ENCODE results near the gene CCAR1.
"Not testable (repeated sequence)": the region's sequence is repeated elsewhere in the genome, so short reads cannot be mapped to it uniquely, and the experiment has no call there.

The CCAR1 gene

DNA sequence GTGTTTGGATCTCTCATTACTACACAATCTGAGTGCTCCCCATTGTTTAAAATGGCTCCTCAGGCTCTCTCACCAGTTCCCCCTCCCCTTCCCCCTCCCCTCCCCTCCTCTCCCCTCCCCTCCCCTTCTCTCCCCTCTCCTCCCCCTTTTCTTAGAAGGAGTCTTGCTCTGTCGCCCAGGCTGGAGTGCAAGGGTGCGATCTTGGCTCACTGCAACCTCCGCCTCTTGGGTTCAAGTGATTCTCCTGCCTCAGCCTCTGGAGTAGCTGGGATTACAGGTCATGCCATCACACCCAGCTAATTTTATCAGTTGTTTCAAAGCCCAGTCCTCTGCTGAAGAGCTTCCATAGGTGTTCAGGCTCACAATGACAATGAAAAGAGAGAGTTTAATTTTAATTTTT, 3.6 kb upstream of the CCAR1 start:
- TF ChIP-seq, protein P1, sequence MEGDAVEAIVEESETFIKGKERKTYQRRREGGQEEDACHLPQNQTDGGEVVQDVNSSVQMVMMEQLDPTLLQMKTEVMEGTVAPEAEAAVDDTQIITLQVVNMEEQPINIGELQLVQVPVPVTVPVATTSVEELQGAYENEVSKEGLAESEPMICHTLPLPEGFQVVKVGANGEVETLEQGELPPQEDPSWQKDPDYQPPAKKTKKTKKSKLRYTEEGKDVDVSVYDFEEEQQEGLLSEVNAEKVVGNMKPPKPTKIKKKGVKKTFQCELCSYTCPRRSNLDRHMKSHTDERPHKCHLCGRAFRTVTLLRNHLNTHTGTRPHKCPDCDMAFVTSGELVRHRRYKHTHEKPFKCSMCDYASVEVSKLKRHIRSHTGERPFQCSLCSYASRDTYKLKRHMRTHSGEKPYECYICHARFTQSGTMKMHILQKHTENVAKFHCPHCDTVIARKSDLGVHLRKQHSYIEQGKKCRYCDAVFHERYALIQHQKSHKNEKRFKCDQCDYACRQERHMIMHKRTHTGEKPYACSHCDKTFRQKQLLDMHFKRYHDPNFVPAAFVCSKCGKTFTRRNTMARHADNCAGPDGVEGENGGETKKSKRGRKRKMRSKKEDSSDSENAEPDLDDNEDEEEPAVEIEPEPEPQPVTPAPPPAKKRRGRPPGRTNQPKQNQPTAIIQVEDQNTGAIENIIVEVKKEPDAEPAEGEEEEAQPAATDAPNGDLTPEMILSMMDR (conservative IDR thresholded peaks at IDR 0.05) = no peak
- no peak overlapping the region for H3K27ac ChIP-seq

DNA sequence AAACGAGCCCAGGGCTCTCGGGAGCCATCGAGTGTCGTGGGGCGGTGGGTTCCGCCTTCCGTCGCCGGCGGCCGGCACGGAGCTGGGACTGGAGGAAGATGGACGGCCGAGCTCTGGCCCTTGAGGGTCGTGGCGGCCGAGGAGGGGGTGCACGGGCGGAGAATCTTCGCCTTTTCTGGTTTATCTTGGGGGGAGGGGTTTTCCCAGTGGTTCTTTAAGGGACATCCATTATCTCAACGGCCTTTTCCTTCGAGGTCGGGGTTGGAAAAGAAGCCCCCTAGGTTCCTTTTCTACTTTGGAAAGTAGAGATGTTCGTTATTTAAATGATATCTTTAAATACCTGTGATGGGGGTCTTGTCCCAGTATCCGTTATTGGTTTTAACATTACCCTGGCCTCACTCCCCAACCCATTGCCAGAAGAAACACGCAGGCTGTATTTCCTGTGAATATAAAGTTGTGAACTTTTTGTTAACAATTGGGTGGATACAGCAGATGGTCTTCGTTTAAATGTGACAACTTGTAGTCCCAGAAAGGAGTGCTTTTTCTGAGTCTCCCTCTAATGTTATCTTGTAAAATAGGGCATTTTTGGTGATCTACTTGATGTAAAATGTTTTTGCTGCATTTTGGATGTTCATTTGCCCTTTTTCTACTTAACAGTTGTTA, 765 bp downstream of the CCAR1 start:
- TF ChIP-seq, protein P1 (conservative IDR thresholded peaks at IDR 0.05) = no peak
- H3K27ac ChIP-seq = peak overlapping the region; percentile 91

DNA sequence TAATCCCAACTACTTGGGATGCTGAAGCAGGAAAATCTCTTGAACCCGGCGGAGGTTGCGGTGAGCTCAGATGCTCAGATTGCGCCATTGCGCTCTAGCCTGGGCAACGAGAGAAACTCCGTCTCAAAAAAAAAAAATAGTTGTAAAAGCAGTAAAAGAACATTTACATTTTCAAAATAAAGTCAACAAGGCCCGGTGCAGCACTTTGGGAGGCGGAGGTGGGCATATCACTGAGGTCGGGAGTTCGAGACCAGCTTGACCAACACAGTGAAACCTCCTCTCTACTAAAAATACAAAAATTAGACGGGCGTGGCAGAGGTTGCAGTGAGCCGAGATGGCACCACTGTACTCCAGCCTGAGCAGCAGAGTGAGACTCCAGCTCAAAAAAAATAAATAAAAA, 4.0 kb downstream of the CCAR1 start:
- TF ChIP-seq, protein P1 (conservative IDR thresholded peaks at IDR 0.05) = no peak
- no peak overlapping the region for H3K27ac ChIP-seq

DNA sequence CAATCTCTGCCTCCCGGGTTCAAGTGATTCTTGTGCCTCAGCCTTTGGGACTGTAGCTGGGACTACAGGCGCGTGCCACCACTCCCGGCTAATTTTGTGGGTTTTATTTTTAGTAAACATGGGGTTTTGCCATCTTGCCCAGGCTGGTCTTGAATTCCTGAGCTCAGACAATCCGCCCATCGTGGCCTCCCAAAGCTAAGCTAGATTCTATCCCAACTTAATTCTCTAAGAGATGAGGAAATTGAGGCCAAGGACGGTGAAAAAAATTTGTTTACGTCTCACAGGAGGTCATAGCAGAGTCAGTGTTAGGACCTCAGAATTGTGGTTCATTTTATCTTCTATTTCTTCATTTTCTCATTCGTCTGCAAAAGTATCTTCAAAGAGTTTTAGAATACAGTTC, 6.1 kb downstream of the CCAR1 start:
- TF ChIP-seq, protein P1 (conservative IDR thresholded peaks at IDR 0.05) = no peak
- no peak overlapping the region for H3K27ac ChIP-seq

DNA sequence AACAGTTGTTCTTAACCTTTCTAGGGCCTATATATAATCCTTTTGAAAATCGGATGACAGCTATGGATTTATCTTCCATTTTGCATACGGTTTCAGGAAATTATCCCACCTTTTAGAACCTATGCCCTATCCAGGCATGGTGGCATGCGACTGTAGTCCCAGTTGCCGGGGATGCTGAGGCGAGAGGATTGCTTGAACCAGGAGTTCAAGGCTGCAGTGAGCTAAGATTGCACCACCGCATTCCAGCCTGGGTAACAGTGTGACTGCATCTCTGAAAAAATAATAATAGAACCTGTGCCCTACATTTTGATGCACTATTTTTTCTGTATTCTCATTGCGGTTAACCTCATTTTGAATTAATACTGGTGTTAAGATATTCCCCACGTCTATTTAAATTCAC, 11.6 kb downstream of the CCAR1 start:
- TF ChIP-seq, protein P1 (conservative IDR thresholded peaks at IDR 0.05) = no peak
- H3K27ac ChIP-seq = no peak overlapping the region

DNA sequence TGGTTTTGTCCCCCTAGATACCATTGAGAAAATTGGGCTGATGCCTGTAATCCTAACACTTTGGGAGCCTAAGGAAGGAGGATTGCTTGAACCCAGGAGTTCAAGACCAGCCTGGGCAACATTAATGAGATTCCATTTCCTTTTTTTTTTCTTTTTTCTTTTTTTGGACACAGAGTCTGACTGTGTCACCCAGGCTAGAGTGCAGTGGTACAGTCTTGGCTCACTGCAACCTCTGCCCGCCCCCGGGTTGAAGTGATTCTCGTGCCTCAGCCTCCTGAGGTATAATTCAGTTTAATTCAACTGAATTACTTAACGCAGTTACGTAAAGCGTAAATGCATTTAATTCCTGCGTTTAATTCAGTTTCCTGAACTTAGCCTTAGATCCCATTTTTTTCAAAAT, 13.3 kb downstream of the CCAR1 start:
- H3K27ac ChIP-seq = no peak overlapping the region
- TF ChIP-seq, protein P1 (conservative IDR thresholded peaks at IDR 0.05) = no peak

DNA sequence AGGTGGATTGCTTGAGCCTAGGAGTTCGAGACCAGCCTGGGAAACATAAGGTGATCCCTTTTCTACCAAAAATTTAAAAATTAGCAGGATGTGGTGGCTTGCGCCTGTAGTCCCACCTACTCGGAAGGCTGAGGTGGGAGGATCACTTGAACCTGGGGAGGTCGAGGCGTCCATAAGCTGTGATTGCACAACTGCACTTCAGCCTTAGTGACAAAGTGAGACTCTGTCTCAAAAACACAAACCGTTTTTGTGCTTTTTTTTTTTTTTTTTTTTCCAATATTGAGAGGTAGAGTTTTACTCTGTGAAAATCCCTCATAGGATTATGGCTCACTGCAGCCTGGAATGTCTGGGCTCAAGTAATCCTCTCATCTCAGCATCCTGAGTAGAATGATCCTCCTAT, 14.1 kb downstream of the CCAR1 start:
- H3K27ac ChIP-seq = no peak overlapping the region
- TF ChIP-seq, protein P1 (conservative IDR thresholded peaks at IDR 0.05) = no peak

DNA sequence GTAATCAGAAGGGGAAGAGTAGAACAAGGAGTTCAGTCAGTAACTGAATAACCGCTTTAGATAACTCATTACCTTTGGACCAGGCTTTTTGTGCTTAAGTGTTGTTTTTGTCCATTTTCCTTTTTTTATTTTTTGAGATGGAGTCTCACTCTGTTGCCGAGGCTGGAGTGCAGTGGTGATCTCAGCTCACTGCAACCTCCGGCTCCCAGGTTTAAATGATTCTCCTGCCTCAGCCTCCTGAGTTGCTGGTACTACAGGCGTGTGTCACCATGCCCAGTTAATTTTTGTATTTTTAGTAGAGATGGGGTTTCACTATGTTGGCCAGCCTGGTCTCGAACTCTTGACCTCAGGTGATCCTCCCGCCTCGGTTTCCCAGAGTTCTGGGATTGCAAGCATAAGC, 14.7 kb downstream of the CCAR1 start:
- not testable (repeated sequence) for H3K27ac ChIP-seq

DNA sequence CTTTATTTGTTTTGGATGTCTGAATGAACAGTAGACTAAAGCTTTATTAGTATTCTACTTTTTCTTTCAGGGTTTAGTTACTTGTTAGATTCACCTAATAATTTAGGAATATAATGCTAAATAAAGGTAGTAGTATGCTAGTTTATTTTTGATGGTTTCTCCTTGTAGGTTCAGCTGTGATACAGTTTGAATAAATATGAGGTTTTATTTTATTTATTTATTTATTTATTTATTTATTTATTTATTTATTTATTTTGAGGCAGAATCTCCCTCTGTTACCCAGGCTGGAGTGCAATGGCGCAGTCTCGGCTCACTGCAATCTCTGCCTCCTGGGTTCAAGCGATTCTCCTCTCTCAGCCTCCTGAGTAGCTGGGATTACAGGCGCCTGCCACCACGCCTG, 19.6 kb downstream of the CCAR1 start:
- not testable (repeated sequence) for H3K27ac ChIP-seq

Data from VCaP (cell line).